ENCODE results near the gene SETBP1.
A peak's percentile ranks its signal among the peaks of the same experiment; 100 is the strongest.

SETBP1 gene

GRCh38 chr18:44896846-44897245, 216.2 kb downstream of the SETBP1 start:
- Histone ChIP-seq H3K4me3 (ENCODE audit: low read depth, low read length) (no peak overlapping the region), H3K9me3 (no peaks in the 10 kb centered on the region), H3K27me3 (no peaks in the 10 kb centered on the region), H3K36me3 (no peaks in the 10 kb centered on the region), H3K4me1 (no peaks in the 10 kb centered on the region)
- TF ChIP-seq CTCF (IDR thresholded peaks at IDR 0.05; ENCODE audit: low read depth, low read length): no peak
- DNase-seq: no peak

GRCh38 chr18:44897411-44897810, 216.7 kb downstream of the SETBP1 start:
- H3K36me3 ChIP-seq: no peaks in the 10 kb centered on the region
- H3K4me1 ChIP-seq: no peaks in the 10 kb centered on the region
- TF ChIP-seq CTCF (IDR thresholded peaks at IDR 0.05; ENCODE audit: low read depth, low read length): no peak
- DNase-seq: no peak
- no peaks in the 10 kb centered on the region for H3K9me3 ChIP-seq
- H3K4me3 ChIP-seq (ENCODE audit: low read depth, low read length): no peak overlapping the region
- no peaks in the 10 kb centered on the region for H3K27me3 ChIP-seq

GRCh38 chr18:44897816-44898215, 217.1 kb downstream of the SETBP1 start:
- no peak for DNase-seq
- no peaks in the 10 kb centered on the region for H3K36me3 ChIP-seq
- TF ChIP-seq CTCF (IDR thresholded peaks at IDR 0.05; ENCODE audit: low read depth, low read length): no peak

GRCh38 chr18:44898498-44898897, 217.8 kb downstream of the SETBP1 start:
- no peaks in the 10 kb centered on the region for H3K36me3 ChIP-seq
- no peak for DNase-seq
- no peak overlapping the region for H3K4me3 ChIP-seq (ENCODE audit: low read depth, low read length)
- no peak for TF ChIP-seq CTCF (IDR thresholded peaks at IDR 0.05; ENCODE audit: low read depth, low read length)
- no peaks in the 10 kb centered on the region for H3K27me3 ChIP-seq
- H3K9me3 ChIP-seq: no peaks in the 10 kb centered on the region
- H3K4me1 ChIP-seq: no peaks in the 10 kb centered on the region

More at GRCh38 chr18:44897816-44898215, 217.1 kb downstream of the SETBP1 start:
- Histone ChIP-seq H3K4me1 (no peaks in the 10 kb centered on the region), H3K27me3 (no peaks in the 10 kb centered on the region), H3K9me3 (no peaks in the 10 kb centered on the region), H3K4me3 (ENCODE audit: low read depth, low read length) (no peak overlapping the region)

GRCh38 chr18:44899832-44900231, 219.1 kb downstream of the SETBP1 start:
- Histone ChIP-seq H3K4me3 (ENCODE audit: low read depth, low read length) (no peak overlapping the region), H3K4me1 (no peaks in the 10 kb centered on the region), H3K27me3 (no peaks in the 10 kb centered on the region), H3K9me3 (no peaks in the 10 kb centered on the region), H3K36me3 (no peaks in the 10 kb centered on the region)
- TF ChIP-seq CTCF (IDR thresholded peaks at IDR 0.05; ENCODE audit: low read depth, low read length): 0 out of 2 replicates have a peak, but pooled peaks have one; percentile 11
- DNase-seq: no peak

GRCh38 chr18:44900627-44901026, 219.9 kb downstream of the SETBP1 start:
- Histone ChIP-seq H3K9me3 (no peaks in the 10 kb centered on the region), H3K36me3 (no peaks in the 10 kb centered on the region), H3K4me3 (ENCODE audit: low read depth, low read length) (no peak overlapping the region), H3K4me1 (no peaks in the 10 kb centered on the region), H3K27me3 (no peaks in the 10 kb centered on the region)
- TF ChIP-seq CTCF (IDR thresholded peaks at IDR 0.05; ENCODE audit: low read depth, low read length): no peak
- DNase-seq: no peak
